SK-N-SH (cell line): ENCODE measurements around the gene ARL2BP. TPM values are rescaled to one million over a fixed set of nuclear protein-coding genes. Genes with fewer than 3 reads are reported as not detected.

Source experiments
- CTCF ChIA-PET: fragments of 300-600, 350-600 bp; formaldehyde crosslinking; extraction: SDS; loops from one replicate; lab custom pipeline; 2021; lab: Yijun Ruan, JAX
- POLR2A ChIA-PET: fragments of 350-600 bp; sonication (Branson Sonifier 250); formaldehyde crosslinking; extraction: SDS; loops from one replicate; lab custom pipeline; 2020; ENCODE audit warnings: antibody characterized with exemption, inconsistent platforms; lab: Yijun Ruan, JAX
- DNase-seq: peaks from one replicate; pipeline ENCODE4 v3.0.0; 2012
- H2AFZ ChIP-seq: fragments of 200-600 bp; sonication (generic); 2 replicates; pipeline ENCODE4 v1.8.1; 2016; ENCODE audit warnings: antibody characterized with exemption, mild to moderate bottlenecking, low read depth
- H3F3A ChIP-seq: fragments of 200-600 bp; sonication (generic); replicated peaks from 2 replicates; pipeline ENCODE3; 2016; ENCODE audit warnings: antibody characterized with exemption, mild to moderate bottlenecking; ENCODE audit not compliant: insufficient read depth
- H3K27ac ChIP-seq, 2 experiments: fragments of 200-500 bp in 1 of 2; fragments of 200-600 bp in 1 of 2; sonication (Bioruptor generic) in 1 of 2; sonication (generic), shearing (Covaris generic) in 1 of 2; 2 replicates each; pipeline versions ENCODE4 v1.5.1 to v1.6.1; 2014 to 2016; ENCODE audit warnings: low read depth in 2 of 2, inconsistent platforms in 1 of 2, low read length in 1 of 2, mild to moderate bottlenecking in 1 of 2, mixed read lengths in 1 of 2
- H3K27me3 ChIP-seq: fragments of 200-600 bp; sonication (generic), shearing (Covaris generic); 2 replicates; pipeline ENCODE4 v1.6.1; 2016; ENCODE audit warnings: mixed run types; ENCODE audit not compliant: insufficient read depth
- H3K36me3 ChIP-seq, 2 experiments: fragments of 200-500 bp in 1 of 2; fragments of 200-600 bp in 1 of 2; sonication (Bioruptor generic) in 1 of 2; sonication (generic) in 1 of 2; replicated peaks in 1 of 2; 2 replicates each; pipeline versions ENCODE3 to v1.5.1; 2014 to 2016; ENCODE audit warnings: low read length in 1 of 2, mild to moderate bottlenecking in 1 of 2; ENCODE audit not compliant: insufficient read depth in 2 of 2, control insufficient read depth in 1 of 2
- H3K4me1 ChIP-seq, 2 experiments: fragments of 200-500 bp in 1 of 2; fragments of 200-600 bp in 1 of 2; sonication (Bioruptor generic) in 1 of 2; sonication (generic), shearing (Covaris generic) in 1 of 2; 2 replicates each; pipeline versions ENCODE4 v1.5.1 to v1.6.1; 2014 to 2016; ENCODE audit warnings: low read depth in 1 of 2, low read length in 1 of 2, mixed run types in 1 of 2; ENCODE audit not compliant: insufficient read depth in 2 of 2, control insufficient read depth in 1 of 2
- H3K4me2 ChIP-seq: fragments of 200-600 bp; sonication (generic), shearing (Covaris generic); 2 replicates; pipeline ENCODE4 v1.6.1; 2017; ENCODE audit warnings: mixed run types
- H3K4me3 ChIP-seq, 2 experiments: fragments of 200-500 bp in 1 of 2; fragments of 200-600 bp in 1 of 2; sonication (Bioruptor generic) in 1 of 2; sonication (generic), shearing (Covaris generic) in 1 of 2; 2 replicates each; pipeline versions ENCODE4 v1.5.1 to v1.8.1; 2014 to 2016; ENCODE audit warnings: low read depth in 2 of 2, inconsistent platforms in 1 of 2, low read length in 1 of 2, mild to moderate bottlenecking in 1 of 2, mixed read lengths in 1 of 2, moderate library complexity in 1 of 2
- H3K79me2 ChIP-seq: fragments of 200-600 bp; sonication (generic); 2 replicates; pipeline ENCODE4 v1.8.1; 2017; ENCODE audit warnings: mild to moderate bottlenecking; ENCODE audit not compliant: insufficient read depth
- H3K9ac ChIP-seq: fragments of 200-600 bp; sonication (generic); 2 replicates; pipeline ENCODE4 v1.6.1; 2017; ENCODE audit warnings: mixed run types
- H3K9me2 ChIP-seq: fragments of 200-600 bp; sonication (generic); 2 replicates; pipeline ENCODE4 v1.6.1; 2017; ENCODE audit warnings: mixed run types
- H3K9me3 ChIP-seq: fragments of 200-600 bp; sonication (generic); 2 replicates; pipeline ENCODE4 v1.6.1; 2017; ENCODE audit warnings: mixed run types, mild to moderate bottlenecking, moderate library complexity
- H4K20me1 ChIP-seq: fragments of 200-600 bp; sonication (generic); 2 replicates; pipeline ENCODE4 v1.6.1; 2017; ENCODE audit warnings: mild to moderate bottlenecking, mixed run types; ENCODE audit not compliant: insufficient read depth
- CHD2 ChIP-seq: fragments of 150-350 bp; IDR thresholded peaks from 2 replicates; pipeline ENCODE4 v1.6.1; 2018; ENCODE audit warnings: low read length; ENCODE audit not compliant: partially characterized antibody
- CTCF ChIP-seq: fragments of 200-600 bp; sonication (generic); IDR thresholded peaks from 2 replicates; pipeline ENCODE4 v1.6.1; 2017; ENCODE audit warnings: antibody characterized with exemption, mild to moderate bottlenecking, moderate library complexity
- ELF1 ChIP-seq: IDR thresholded peaks from 2 replicates; pipeline ENCODE4 v1.4.0; 2012
- EP300 ChIP-seq, 2 experiments: IDR thresholded peaks; 2 replicates each; pipeline versions ENCODE4 v1.4.0 to v1.6.1; 2012; ENCODE audit warnings: borderline replicate concordance in 1 of 2, low read depth in 1 of 2, low read length in 1 of 2
- EZH2phosphoT487 ChIP-seq: fragments of 200-600 bp; sonication (generic); IDR thresholded peaks from 2 replicates; pipeline ENCODE4 v1.6.1; 2017; ENCODE audit warnings: low read depth, mixed run types, mild to moderate bottlenecking, antibody characterized with exemption, moderate library complexity, borderline replicate concordance
- FOSL2 ChIP-seq: IDR thresholded peaks from 2 replicates; pipeline ENCODE4 v1.4.0; 2012; ENCODE audit warnings: low read depth, mild to moderate bottlenecking, moderate library complexity, borderline replicate concordance
- IRF3 ChIP-seq: fragments of 150-350 bp; IDR thresholded peaks from 2 replicates; pipeline ENCODE4 v1.6.1; 2016; ENCODE audit warnings: mild to moderate bottlenecking, low read depth, low read length
- JUND ChIP-seq: IDR thresholded peaks from 2 replicates; pipeline ENCODE4 v1.4.0; 2012
- MAX ChIP-seq: IDR thresholded peaks from 2 replicates; pipeline ENCODE4 v1.4.0; 2012; ENCODE audit warnings: low read depth
- MEF2A ChIP-seq: IDR thresholded peaks from 2 replicates; pipeline ENCODE4 v1.4.0; 2012; ENCODE audit warnings: low read depth, borderline replicate concordance
- NRF1 ChIP-seq: IDR thresholded peaks from 2 replicates; pipeline ENCODE4 v1.6.1; 2012; ENCODE audit warnings: low read depth, mild to moderate bottlenecking, low read length
- POLR2AphosphoS5 ChIP-seq: IDR thresholded peaks from 2 replicates; pipeline ENCODE4 v1.6.1; 2012; ENCODE audit warnings: low read depth, low read length
- RAD21 ChIP-seq: IDR thresholded peaks from 2 replicates; pipeline ENCODE4 v1.6.1; 2012; ENCODE audit warnings: mild to moderate bottlenecking, low read length
- RCOR1 ChIP-seq: fragments of 150-350 bp; IDR thresholded peaks from 2 replicates; pipeline ENCODE4 v1.6.1; 2017; ENCODE audit warnings: antibody characterized with exemption, low read length
- RXRA ChIP-seq: IDR thresholded peaks from 2 replicates; pipeline ENCODE4 v1.4.0; 2012; ENCODE audit warnings: low read depth, mild to moderate bottlenecking, borderline replicate concordance
- SMC3 ChIP-seq: IDR thresholded peaks from 2 replicates; pipeline ENCODE4 v1.6.1; 2012; ENCODE audit warnings: low read depth, low read length, improper control_type of control experiment
- USF1 ChIP-seq: IDR thresholded peaks from 2 replicates; pipeline ENCODE4 v1.4.0; 2012; ENCODE audit warnings: low read depth, borderline replicate concordance
- USF2 ChIP-seq: fragments of 150-350 bp; IDR thresholded peaks from 2 replicates; pipeline ENCODE4 v1.6.1; 2017; ENCODE audit warnings: antibody characterized with exemption, low read length, low read depth, borderline replicate concordance
- ZBTB33 ChIP-seq: IDR thresholded peaks from 2 replicates; pipeline ENCODE4 v1.4.0; 2012; ENCODE audit warnings: low read depth, borderline replicate concordance
- WGBS: methylation state at CpG from one replicate; pipeline ENCODE4 v1.1.6; 2017; ENCODE audit warnings: low lambda C conversion rate; 5-methylcytosine and 5-hydroxymethylcytosine counted together
- polyA plus RNA-seq, 3 experiments: library from polyadenylated mRNA; depleted of rRNA; stranded (reverse); fragments of >200 nt; gene quantifications; 2 replicates each; pipeline ENCODE4 v1.2.3, GENCODE V29; 2012

ARL2BP gene
- polyA plus RNA-seq, 1 of the 3 experiments (the other 2 are of a cell fraction): 61.8 TPM

GRCh38 chr16:57279780-57280638, 35.0 kb downstream of the ARL2BP start (continued):
- TF ChIP-seq EZH2phosphoT487 (no peak), EP300 (IDR thresholded peaks at IDR 0.05; ENCODE audit: borderline replicate concordance in 1 of 2, low read depth in 1 of 2, low read length in 1 of 2) (no peak), MEF2A (no peak), IRF3 (no peak), RXRA (no peak), ELF1 (no peak), CHD2 (no peak), RAD21 (no peak)

- Histone ChIP-seq H3K9me3 (no peaks in the 10 kb centered on the region), H3K79me2 (no peaks in the 10 kb centered on the region), H3F3A (peaks cover 4% of the 10 kb centered on the region), H3K36me3 (no peaks in the 10 kb centered on the region), H3K27me3 (no peaks in the 10 kb centered on the region), H4K20me1 (no peaks in the 10 kb centered on the region), H3K4me2 (no peak overlapping the region), H3K27ac (no peak overlapping the region), H3K4me1 (peaks cover 4 to 5% of the 10 kb centered on the region in 2 experiments; a peak in 2 of 4 replicates), H3K9ac (no peak overlapping the region), H3K4me3 (no peak overlapping the region), H3K9me2 (no peaks in the 10 kb centered on the region), H2AFZ (no peak overlapping the region)
- no peak for TF ChIP-seq FOSL2
- TF ChIP-seq EZH2phosphoT487: no peak
- no peak for TF ChIP-seq RCOR1
- no peak for TF ChIP-seq SMC3
- no peak for TF ChIP-seq USF2
- no peak for TF ChIP-seq MAX
- no peak for TF ChIP-seq ELF1
- TF ChIP-seq NRF1: no peak
- TF ChIP-seq CTCF: no peak
- TF ChIP-seq ZBTB33: no peak
- TF ChIP-seq JUND: no peak
- no peak for TF ChIP-seq USF1
- TF ChIP-seq POLR2AphosphoS5: no peak
- TF ChIP-seq MEF2A: no peak
- DNase-seq: no peak
- ChIA-PET CTCF (interaction anchor here (1.2 kb wide), 1 partner anchor 137 kb away, joined by 5 read pairs; no protein-coding TSS in a partner anchor), POLR2A (no interaction called here)
- 77% methylated on average over 2 of the region's 3 CpGs for WGBS
These were observed 36.7 kb downstream of the ARL2BP start for GRCh38 chr16:57281791-57282190.
